CD4-positive, alpha-beta T cell treated with Interferon alpha-2 for 1 hour (primary cell): Measurements from ENCODE around the gene RCAN2.

ENCODE experiments used
- DNase-seq, 2 donors: peaks; one replicate each; pipeline ENCODE4 v3.0.0-alpha.2; 2020 to 2022

Gene RCAN2

GRCh38 chr6:46246727-46247126 lies 244.5 kb downstream of the RCAN2 start:
- DNase-seq, result no peak

GRCh38 chr6:46246081-46246480 lies 245.2 kb downstream of the RCAN2 start:
- DNase-seq, result no peak

GRCh38 chr6:46244670-46245069 lies 246.6 kb downstream of the RCAN2 start:
- DNase-seq, result no peak

GRCh38 chr6:46243754-46244153 lies 247.5 kb downstream of the RCAN2 start:
- DNase-seq, result no peak

GRCh38 chr6:46242921-46243320 lies 248.3 kb downstream of the RCAN2 start:
- no peak for DNase-seq

- no peak for DNase-seq
These were observed 250.2 kb downstream of the RCAN2 start for GRCh38 chr6:46240866-46241565.

GRCh38 chr6:46236752-46237151 lies 254.5 kb downstream of the RCAN2 start:
- no peak for DNase-seq

- no peak for DNase-seq
These were observed 256.0 kb downstream of the RCAN2 start for GRCh38 chr6:46235242-46235641.

- DNase-seq, result no peak
These were observed 256.5 kb downstream of the RCAN2 start for GRCh38 chr6:46234700-46235099.

GRCh38 chr6:46234156-46234556 lies 257.1 kb downstream of the RCAN2 start:
- no peak for DNase-seq

- no peak for DNase-seq
These were observed 258.1 kb downstream of the RCAN2 start for GRCh38 chr6:46233129-46233528.

GRCh38 chr6:46222286-46222685 lies 269.0 kb downstream of the RCAN2 start:
- no peak for DNase-seq

GRCh38 chr6:46221222-46221793 lies 269.9 kb downstream of the RCAN2 start:
- DNase-seq, result peak in 1 of 2 donors; percentile 32

- no peak for DNase-seq
These were observed 270.7 kb downstream of the RCAN2 start for GRCh38 chr6:46220352-46221221.

GRCh38 chr6:46219661-46220060 lies 271.6 kb downstream of the RCAN2 start:
- no peak for DNase-seq

- no peak for DNase-seq
These were observed 272.8 kb downstream of the RCAN2 start for GRCh38 chr6:46218457-46218856.

GRCh38 chr6:46217671-46218131 lies 273.5 kb downstream of the RCAN2 start:
- DNase-seq, result peak in 1 of 2 donors; percentile 7

GRCh38 chr6:46216879-46217278 lies 274.4 kb downstream of the RCAN2 start:
- no peak for DNase-seq

GRCh38 chr6:46215777-46216176 lies 275.5 kb downstream of the RCAN2 start:
- no peak for DNase-seq

GRCh38 chr6:46215213-46215612 lies 276.0 kb downstream of the RCAN2 start:
- DNase-seq, result no peak

- no peak for DNase-seq
These were observed 279.3 kb downstream of the RCAN2 start for GRCh38 chr6:46211917-46212316.

- no peak for DNase-seq
These were observed 281.0 kb downstream of the RCAN2 start for GRCh38 chr6:46210294-46210693.

GRCh38 chr6:46208303-46208702 lies 282.9 kb downstream of the RCAN2 start:
- DNase-seq, result no peak

GRCh38 chr6:46207174-46207573 lies 284.1 kb downstream of the RCAN2 start:
- DNase-seq, result no peak
